GM12892 (cell line): ENCODE results near the gene MDM4.
A peak's percentile ranks its signal among the peaks of the same experiment; 100 is the strongest.

Experiments used
- POLR2A ChIP-seq: IDR thresholded peaks from 2 replicates; pipeline ENCODE4 v1.6.1; 2011; ENCODE audit warnings: low read depth, low read length, control low read depth
- TAF1 ChIP-seq: IDR thresholded peaks from 2 replicates; pipeline ENCODE4 v1.6.1; 2011; ENCODE audit warnings: low read depth, mild to moderate bottlenecking, control low read depth, low read length, borderline replicate concordance

GRCh38 chr1:204520834-204521709, 4.9 kb downstream of the MDM4 start:
- peak; percentile 31; the same call in 1 of the 2 replicates for TF ChIP-seq POLR2A
- no peak for TF ChIP-seq TAF1
